Measurements from ENCODE around the gene CYTH3.

DNA sequence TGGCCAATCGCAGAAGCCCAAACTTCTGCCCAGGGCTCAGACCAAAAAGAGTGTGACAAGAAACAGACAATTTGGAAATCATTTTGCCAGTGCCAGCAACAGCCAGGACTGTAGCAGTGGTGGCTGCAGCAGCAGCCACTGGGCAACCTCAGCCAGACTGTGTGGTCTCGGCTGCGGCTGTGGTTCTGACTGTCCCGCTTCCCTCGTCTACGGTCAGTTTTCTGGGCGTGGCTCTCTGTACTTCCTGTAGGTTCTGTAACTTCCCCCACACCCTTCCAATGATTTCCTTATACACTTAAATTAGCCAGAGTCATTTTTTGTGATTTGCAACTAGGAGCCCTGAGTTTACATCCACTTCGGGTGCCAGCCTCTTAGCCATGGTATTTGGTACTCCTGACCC, 39.9 kb downstream of the CYTH3 start:
- TF ChIP-seq CTCF (IDR thresholded peaks at IDR 0.05 in 2 of 3, conservative IDR thresholded peaks at IDR 0.05 in 1 of 3; ENCODE audit: insufficient read depth in 2 of 3, low read depth in 1 of 3, low read length in 3 of 3) (no peak), NCOA2 (IDR thresholded peaks at IDR 0.05; ENCODE audit: partially characterized antibody in 2 of 2) (no peak), CHD2 (IDR thresholded peaks at IDR 0.05; ENCODE audit: low read depth, low read length) (no peak), ZBTB11 (CRISPR knock-in tag; IDR thresholded peaks at IDR 0.05) (no peak), U2AF1 (optimal IDR thresholded peaks at IDR 0.05; ENCODE audit: low read depth, low read length) (no peak), GATA2 (CRISPR knock-in tag; IDR thresholded peaks at IDR 0.05) (no peak), EZH2 (IDR thresholded peaks at IDR 0.05; ENCODE audit: borderline replicate concordance, low read depth, low read length) (no peak), TCF7 (IDR thresholded peaks at IDR 0.05; ENCODE audit: borderline replicate concordance) (no peak), ESRRA (IDR thresholded peaks at IDR 0.05; ENCODE audit: borderline replicate concordance, low read depth) (no peak), BACH1 (tag; IDR thresholded peaks at IDR 0.05) (no peak)
- TF ChIP-seq, protein P1, sequence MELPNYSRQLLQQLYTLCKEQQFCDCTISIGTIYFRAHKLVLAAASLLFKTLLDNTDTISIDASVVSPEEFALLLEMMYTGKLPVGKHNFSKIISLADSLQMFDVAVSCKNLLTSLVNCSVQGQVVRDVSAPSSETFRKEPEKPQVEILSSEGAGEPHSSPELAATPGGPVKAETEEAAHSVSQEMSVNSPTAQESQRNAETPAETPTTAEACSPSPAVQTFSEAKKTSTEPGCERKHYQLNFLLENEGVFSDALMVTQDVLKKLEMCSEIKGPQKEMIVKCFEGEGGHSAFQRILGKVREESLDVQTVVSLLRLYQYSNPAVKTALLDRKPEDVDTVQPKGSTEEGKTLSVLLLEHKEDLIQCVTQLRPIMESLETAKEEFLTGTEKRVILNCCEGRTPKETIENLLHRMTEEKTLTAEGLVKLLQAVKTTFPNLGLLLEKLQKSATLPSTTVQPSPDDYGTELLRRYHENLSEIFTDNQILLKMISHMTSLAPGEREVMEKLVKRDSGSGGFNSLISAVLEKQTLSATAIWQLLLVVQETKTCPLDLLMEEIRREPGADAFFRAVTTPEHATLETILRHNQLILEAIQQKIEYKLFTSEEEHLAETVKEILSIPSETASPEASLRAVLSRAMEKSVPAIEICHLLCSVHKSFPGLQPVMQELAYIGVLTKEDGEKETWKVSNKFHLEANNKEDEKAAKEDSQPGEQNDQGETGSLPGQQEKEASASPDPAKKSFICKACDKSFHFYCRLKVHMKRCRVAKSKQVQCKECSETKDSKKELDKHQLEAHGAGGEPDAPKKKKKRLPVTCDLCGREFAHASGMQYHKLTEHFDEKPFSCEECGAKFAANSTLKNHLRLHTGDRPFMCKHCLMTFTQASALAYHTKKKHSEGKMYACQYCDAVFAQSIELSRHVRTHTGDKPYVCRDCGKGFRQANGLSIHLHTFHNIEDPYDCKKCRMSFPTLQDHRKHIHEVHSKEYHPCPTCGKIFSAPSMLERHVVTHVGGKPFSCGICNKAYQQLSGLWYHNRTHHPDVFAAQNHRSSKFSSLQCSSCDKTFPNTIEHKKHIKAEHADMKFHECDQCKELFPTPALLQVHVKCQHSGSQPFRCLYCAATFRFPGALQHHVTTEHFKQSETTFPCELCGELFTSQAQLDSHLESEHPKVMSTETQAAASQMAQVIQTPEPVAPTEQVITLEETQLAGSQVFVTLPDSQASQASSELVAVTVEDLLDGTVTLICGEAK (IDR thresholded peaks at IDR 0.05), result no peak
- TF ChIP-seq, protein P1 (CRISPR knock-in tag; IDR thresholded peaks at IDR 0.05), result no peak
- TF ChIP-seq, protein P2, sequence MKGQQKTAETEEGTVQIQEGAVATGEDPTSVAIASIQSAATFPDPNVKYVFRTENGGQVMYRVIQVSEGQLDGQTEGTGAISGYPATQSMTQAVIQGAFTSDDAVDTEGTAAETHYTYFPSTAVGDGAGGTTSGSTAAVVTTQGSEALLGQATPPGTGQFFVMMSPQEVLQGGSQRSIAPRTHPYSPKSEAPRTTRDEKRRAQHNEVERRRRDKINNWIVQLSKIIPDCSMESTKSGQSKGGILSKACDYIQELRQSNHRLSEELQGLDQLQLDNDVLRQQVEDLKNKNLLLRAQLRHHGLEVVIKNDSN (CRISPR knock-in tag; IDR thresholded peaks at IDR 0.05), result no peak

Data from K562 (cell line).